Glomerular endothelial cell (primary cell): ENCODE data around the gene IL16. TPM values are rescaled to one million over a fixed set of nuclear protein-coding genes. Genes with fewer than 3 reads are reported as not detected.
"Not testable (repeated sequence)": the region's sequence is repeated elsewhere in the genome, so short reads cannot be mapped to it uniquely, and the experiment has no call there.

Experiments
- DNase-seq: peaks from one replicate; pipeline ENCODE4 v3.0.0-alpha.2; 2011; ENCODE audit warnings: low read depth, low spot score; ENCODE audit errors: extremely low read depth
- total RNA-seq: library from RNA; depleted of rRNA; stranded (reverse); fragments of >200 nt; gene quantifications from 2 replicates; pipeline ENCODE4 v1.2.3, GENCODE V29; 2015

IL16 gene
- total RNA-seq, 1 donor from 2014 or later, result 3.3 TPM

DNA sequence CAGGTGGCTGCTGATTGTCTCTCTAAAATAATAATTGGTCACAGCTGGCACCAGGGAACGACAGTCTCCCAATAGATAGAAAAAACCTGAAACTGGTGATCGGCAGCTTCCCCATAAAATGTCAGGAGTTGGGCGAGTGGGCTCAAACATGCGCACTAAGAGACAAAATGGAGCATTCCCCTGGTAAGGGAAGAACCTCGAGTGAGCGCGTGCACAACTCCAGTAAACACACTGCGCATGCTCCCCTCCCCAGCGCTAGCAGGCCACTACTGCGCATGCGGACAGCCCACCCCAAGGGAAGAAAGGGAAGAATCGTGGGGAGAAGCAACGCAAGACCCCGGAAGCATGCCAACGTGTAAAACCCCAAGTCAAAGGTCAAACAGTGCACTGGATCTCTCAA lies 134.9 kb downstream of the IL16 start:
- no peak for DNase-seq

DNA sequence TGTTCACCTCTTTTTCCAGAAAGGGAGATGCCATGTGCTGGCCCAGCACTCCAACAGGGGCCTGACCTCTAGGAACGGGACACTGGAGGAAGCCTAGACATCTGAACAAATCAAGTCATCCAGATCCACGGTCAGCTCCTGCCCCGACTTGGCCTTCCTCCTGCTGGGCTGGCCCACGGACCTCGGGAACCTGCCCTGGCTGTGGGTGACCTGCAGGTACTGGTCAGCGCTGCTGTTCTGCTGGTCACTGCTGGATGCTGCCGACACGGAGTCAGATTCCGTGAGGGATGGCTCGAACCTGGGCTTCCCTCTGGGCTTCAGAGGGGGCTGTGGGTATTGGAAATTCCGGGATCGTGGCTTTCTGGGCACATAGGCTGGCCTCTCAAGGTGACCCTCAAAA lies 135.6 kb downstream of the IL16 start:
- no peak for DNase-seq

DNA sequence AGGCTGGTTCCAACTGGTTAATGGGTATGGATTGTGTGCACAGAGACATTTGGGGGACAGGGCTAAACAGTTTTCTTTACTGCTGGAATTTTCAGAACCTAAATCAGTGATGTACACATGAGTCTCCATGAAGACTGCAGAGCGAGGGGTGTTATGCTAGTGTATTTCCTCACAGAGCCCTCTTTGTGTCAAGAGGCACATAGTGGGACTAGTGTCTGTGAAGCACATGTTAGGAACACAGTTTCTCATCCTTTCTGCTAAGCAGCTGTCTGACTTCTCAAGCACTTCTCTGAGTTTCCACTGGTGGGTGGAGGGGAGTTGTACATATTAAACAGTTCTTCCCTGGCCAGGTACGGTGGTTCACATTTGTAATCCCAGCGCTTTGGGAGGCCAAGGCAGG lies 136.7 kb downstream of the IL16 start:
- DNase-seq, result no peak

- DNase-seq, result no peak
Measured at GRCh38 chr15:81334768-81335435, 138.2 kb downstream of the IL16 start.

- DNase-seq, result no peak
Measured at GRCh38 chr15:81335631-81336030, 139.0 kb downstream of the IL16 start.

DNA sequence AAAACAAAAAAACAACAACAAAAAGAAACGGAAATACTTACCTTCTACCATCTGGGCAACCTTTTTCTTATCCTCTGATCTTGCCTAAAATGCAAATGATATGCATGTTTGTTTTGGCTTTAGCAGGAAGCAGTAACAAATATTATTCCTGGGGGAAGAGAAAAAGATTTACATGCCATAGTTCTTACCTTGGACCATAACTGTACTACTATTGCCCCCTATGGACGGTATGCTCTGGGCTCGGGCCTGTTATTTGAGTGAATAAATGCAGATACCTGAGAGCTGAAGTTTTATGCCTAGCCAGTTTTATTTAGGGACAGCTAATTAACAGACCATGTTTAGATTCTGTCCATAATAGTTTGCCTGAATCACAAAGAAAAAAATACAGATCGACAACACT lies 139.9 kb downstream of the IL16 start:
- DNase-seq, result no peak

DNA sequence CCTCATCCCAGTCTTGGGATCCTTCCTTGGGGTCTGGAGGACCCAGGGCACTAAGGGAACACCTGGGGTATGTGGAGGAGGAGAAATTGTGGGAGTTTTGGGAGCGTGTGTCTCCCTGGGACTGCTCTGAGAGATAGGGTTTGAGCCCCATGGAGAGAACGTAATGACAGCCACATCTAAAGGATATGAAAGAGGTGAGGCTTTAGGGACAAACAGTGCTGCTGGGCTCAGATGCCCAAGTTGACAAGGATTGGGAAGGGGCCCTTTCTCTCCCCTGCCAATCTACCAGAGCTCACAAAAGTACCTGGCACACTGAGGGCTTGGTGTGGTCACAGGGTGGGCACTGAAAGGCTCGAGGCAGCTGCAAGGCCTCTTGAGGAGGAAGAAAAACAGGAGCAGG lies 140.6 kb downstream of the IL16 start:
- DNase-seq, result no peak

DNA sequence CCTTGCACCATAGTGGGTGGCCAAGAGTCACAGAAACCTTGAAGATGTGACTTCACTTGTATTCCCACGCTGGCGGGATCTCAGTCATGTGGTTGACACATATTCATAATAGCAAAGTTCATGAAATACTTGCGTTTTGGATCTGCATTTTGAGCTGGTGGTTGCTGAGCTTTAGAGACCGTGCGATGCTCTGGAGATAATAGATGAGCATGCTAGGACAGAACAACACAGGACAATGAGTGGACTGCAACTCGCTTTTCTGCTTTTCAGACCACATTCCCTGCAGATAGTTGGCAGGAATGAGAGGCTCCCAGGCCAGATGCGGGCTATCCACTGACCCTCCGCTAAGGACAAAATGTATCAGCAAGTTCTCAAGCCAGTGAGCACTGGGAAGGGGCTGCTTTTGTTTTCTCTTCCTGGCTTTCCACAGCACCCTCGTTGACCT lies 141.1 kb downstream of the IL16 start:
- DNase-seq, result no peak

DNA sequence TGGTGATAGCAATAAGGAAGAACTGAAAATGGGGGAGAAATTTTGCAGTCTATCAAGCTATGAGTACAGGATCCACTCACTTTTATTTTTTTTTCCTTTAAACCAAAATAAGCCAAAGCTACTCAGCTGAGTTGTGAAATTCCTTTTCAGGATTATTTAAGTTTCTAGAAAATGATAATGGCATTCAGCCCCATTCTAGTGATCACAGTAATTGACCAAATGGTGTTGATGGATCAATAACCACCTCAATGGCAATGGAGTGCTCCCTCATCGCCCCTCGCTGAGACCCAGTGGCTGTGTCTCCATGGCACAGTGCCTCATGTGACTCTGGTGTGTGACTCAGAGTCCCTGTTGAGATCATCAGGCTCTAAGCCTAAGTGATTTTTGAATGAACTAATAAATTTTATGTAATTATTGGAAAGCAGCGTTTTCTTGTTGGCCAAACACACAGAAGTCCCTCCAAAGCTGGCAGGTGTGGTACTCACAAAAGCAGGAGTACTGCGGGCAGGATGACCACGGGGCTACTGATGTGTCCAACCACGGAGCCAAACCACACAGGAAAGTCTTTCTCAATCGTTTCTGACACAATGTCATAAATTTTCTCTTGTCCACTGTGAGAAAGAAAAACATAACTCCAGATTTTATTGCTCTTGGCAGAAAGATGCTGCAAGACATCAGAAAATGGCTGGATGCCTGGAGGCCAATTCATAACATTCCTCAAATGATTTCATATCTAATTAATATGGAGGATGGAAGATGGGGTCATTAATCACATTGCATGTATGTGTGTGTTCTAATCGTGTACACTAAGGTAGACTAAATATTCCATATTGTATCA lies 141.7 kb downstream of the IL16 start:
- DNase-seq, result no peak

DNA sequence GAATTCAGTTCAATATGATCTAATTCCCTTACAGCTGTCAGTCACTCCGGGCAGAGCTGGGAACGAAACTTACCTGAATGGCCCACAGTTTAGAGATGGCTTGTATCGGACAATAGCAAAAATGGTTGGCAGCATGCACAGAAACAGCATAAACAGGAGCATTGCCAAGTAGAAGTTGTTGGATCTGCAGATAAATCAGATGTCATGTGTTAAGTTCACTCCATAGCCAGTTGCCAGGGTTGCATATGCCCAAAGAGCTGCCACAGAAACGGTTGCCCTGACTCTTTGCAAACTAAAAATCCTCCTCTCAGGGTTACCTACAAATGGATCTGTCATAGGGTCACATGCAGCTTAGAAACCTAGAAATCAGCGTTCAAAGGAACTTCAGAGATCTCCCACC lies 142.6 kb downstream of the IL16 start:
- no peak for DNase-seq

- DNase-seq, result no peak
Measured at GRCh38 chr15:81339851-81340250, 143.2 kb downstream of the IL16 start.

GRCh38 chr15:81341351-81341750 lies 144.7 kb downstream of the IL16 start:
- DNase-seq, result no peak

DNA sequence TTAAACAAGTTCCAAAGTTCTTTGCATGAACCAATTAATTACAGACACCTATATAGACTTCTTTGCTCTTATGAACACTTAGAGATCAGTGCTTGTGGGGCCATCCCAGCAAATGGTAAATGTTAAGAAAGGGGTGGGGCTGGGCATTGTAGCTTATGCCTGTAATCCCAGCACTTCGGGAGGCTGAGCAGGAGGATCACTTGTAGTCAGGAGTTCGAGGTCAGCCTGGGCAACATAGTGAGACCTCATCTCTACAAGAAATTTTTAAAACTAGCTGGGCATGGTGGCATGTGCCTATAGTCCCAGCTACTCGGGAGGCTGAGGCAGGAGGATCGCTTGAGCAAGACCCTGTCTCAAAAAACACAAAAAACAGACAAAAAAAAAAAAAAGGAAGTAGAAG lies 146.7 kb downstream of the IL16 start:
- DNase-seq, result no peak

GRCh38 chr15:81346611-81347010 lies 149.9 kb downstream of the IL16 start:
- no peak for DNase-seq

DNA sequence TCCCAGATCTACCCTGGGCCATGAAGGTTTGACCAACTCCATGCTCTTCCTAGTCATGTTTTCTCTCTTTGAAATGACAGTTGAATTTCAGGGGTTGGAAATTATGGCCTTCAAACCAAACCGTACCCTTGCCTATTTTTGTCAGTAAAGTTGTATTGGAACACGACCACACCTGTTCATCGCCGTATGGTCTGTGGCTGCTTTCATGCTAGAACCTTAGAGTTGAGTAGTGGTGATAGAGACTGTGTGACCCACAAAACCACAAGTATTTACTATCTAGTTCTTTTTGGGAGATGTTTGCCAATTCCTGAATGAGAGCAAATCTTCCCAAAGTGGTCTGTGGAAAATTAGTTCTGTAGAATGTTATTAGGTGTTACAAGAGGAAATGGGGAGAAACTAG lies 151.2 kb downstream of the IL16 start:
- no peak for DNase-seq

GRCh38 chr15:81348691-81349090 lies 152.0 kb downstream of the IL16 start:
- not testable (repeated sequence) for DNase-seq

GRCh38 chr15:81349271-81349670 lies 152.6 kb downstream of the IL16 start:
- DNase-seq, result no peak

DNA sequence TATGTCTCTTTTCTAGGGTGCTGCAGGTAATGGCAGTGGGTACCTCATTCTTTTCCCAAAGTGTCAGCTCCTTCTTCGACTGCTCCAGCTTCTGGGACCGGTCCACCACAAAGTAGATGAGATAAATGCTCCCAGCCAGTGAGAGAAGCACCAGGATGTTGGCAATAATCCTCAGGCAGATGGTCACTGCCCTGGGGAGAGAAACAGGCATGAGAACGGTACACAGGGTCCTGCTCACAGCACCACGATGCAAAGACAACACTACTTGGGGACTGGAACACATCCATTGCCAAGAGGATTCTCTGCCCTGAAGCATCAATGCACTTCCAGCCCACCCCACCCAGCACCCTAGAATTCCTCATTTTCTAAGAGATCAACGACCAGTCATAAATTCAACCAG lies 155.0 kb downstream of the IL16 start:
- no peak for DNase-seq

DNA sequence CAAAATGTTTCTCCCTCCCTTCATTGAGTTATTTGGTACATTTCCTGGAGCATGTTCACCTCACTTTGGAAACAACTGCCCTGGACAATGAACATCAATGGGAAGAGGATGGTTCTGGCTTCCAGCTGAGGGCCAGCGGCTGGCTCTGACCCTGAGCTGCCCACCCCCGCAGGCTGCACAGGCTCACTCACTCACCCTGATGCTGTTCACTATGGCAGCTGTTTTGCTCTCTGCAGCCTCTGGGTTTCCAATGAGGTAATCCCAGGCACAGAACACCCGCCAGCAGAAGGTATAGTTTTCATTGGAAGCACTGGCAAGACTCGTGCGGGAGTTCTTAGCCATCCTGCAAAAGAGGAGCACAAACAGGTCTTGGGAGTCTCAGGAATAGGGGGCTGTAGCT lies 159.6 kb downstream of the IL16 start:
- DNase-seq, result no peak

DNA sequence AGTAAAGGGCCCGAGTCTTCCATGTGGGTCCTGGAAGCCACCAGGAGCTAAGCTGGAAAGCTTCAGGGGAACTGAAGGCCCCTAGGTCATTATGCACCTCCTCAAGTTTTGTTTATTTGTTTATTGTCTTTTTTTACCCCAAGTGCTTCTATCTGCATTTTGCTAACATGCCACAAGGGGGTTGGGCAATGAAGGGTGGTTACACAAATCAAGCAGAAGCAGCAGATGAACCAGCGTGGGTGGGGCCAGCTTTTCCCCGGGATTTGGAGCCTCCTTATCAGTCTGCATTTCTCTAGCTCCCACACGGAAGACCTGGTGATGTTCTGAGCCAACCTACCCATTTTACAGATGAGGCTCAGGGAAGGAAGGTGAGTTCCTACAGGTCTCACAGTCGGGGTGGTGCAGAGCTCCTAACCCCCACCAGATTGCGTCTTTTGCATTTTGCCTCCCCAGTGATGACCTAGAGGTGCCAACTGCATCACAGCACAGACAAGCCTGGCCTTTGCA lies 160.6 kb downstream of the IL16 start:
- no peak for DNase-seq

- no peak for DNase-seq
Measured at GRCh38 chr15:81358248-81358647, 161.6 kb downstream of the IL16 start.

DNA sequence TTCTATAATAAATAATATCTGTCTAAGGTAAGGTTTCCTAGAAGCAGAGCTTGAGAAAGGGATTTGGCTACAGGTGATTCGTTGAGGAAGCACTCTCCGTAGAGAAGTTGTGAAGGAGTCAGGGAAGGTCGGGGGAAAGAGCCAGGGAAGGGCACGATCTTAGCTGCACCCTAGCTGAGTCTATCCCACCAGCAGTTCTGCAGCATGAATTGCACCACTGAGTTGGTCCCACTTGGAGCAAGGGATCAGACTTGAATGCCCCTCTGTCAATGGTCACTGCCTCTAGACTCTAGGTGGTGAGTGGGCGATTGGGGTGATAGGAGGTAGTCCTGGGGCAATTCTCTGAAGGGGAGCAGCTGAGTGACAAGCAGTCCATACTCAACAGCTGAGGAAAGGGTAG lies 163.8 kb downstream of the IL16 start:
- no peak for DNase-seq
